Peyer's patch (tissue), 4 donors: Measurements from ENCODE around the gene CHCHD2.

ENCODE experiments used
- CTCF ChIP-seq, 6 experiments: fragments of 450-650 bp in 4 of 6; fragments of 200-600 bp in 2 of 6; sonication (generic) in 1 of 6; IDR thresholded peaks; one replicate each; pipeline ENCODE4 v1.5.1; 2017 to 2019; ENCODE audit warnings: antibody characterized with exemption in 6 of 6, mild to moderate bottlenecking in 3 of 6, moderate library complexity in 1 of 6
- POLR2A ChIP-seq, 2 donors: fragments of 450-650 bp; IDR thresholded peaks; one replicate each; pipeline ENCODE4 v1.5.1; 2017; ENCODE audit warnings: antibody characterized with exemption in 2 of 2, mild to moderate bottlenecking in 2 of 2, moderate library complexity in 2 of 2

- TF ChIP-seq CTCF (IDR thresholded peaks at IDR 0.05) (no peak), POLR2A (IDR thresholded peaks at IDR 0.05) (no peak)
Observed at GRCh38 chr7:56083150-56083785, 23.0 kb downstream of the CHCHD2 start.
